Thymus (tissue), 11 donors: Measurements from ENCODE around the gene NTM. TPM values are rescaled to one million over a fixed set of nuclear protein-coding genes. Genes with fewer than 3 reads are reported as not detected.

Experiments used
- DNase-seq, 9 donors: peaks; one replicate each; pipeline ENCODE4 v3.0.0-alpha.2; 2013; ENCODE audit warnings: low spot score in 9 of 9, low read depth in 6 of 9, missing footprints in 1 of 9
- H3K27ac ChIP-seq, 2 donors: one replicate each; pipeline ENCODE4 v1.5.1; 2013; ENCODE audit warnings: control low read depth in 1 of 2, low read depth in 1 of 2, low read length in 1 of 2, mild to moderate bottlenecking in 1 of 2, moderate library complexity in 1 of 2
- H3K27me3 ChIP-seq, 2 donors: one replicate each; pipeline ENCODE4 v1.5.1; 2013; ENCODE audit warnings: low read length in 1 of 2; ENCODE audit not compliant: control insufficient read depth in 2 of 2, insufficient read depth in 1 of 2
- H3K36me3 ChIP-seq, 2 donors: one replicate each; pipeline ENCODE4 v1.5.1; 2013; ENCODE audit warnings: low read length in 1 of 2, mild to moderate bottlenecking in 1 of 2, moderate library complexity in 1 of 2; ENCODE audit not compliant: control insufficient read depth in 2 of 2, insufficient read depth in 2 of 2
- H3K4me1 ChIP-seq, 2 donors: one replicate each; pipeline ENCODE4 v1.5.1; 2013; ENCODE audit warnings: low read length in 2 of 2; ENCODE audit not compliant: control insufficient read depth in 2 of 2, insufficient read depth in 2 of 2
- H3K4me3 ChIP-seq, 2 donors: one replicate each; pipeline ENCODE4 v1.5.1; 2013; ENCODE audit warnings: low read length in 2 of 2, control low read depth in 1 of 2, mild to moderate bottlenecking in 1 of 2
- H3K9me3 ChIP-seq, 2 donors: one replicate each; pipeline ENCODE4 v1.5.1; 2013; ENCODE audit warnings: low read length in 1 of 2, mild to moderate bottlenecking in 1 of 2; ENCODE audit not compliant: control insufficient read depth in 2 of 2, insufficient read depth in 1 of 2
- WGBS: extraction: QIAGEN DNeasy Blood & Tissue Kit; methylation state at CpG from one replicate; pipeline ENCODE4 v1.1.7; 2013; 5-methylcytosine and 5-hydroxymethylcytosine counted together
- polyA plus RNA-seq: library from polyadenylated mRNA; stranded (reverse); fragments of 200-250 nt; gene quantifications from one replicate; pipeline ENCODE4 v1.2.3, GENCODE V29; 2013
- total RNA-seq: library from RNA; stranded (reverse); fragments of 120-200 nt; gene quantifications from one replicate; pipeline ENCODE4 v1.2.4, GENCODE V29; 2013
- donor health status: healthy.

NTM gene
- total and polyA plus RNA-seq, 2 donors = 0.18 to 0.47 TPM

DNA sequence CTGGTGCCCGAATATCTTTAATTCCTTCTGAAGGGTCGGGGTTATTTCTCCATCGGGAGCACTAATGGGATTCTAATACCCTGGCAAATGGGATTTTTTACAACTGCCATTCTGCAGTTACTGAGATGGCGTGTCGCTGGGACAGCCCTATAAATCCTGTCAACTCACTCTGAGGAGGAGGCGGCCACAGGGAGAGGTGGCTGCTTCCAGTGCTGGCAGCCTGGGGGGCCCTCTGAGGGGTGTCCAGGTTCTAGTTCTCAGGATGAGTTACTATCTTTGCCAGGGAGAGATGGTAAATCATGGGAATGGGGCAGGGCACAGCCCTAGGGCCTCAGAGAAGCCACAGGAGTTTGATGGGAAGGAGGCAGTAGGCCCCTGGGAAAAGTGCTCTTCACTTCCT lies 135.9 kb downstream of the NTM start:
- H3K9me3 ChIP-seq = no peaks in the 10 kb centered on the region
- 63% methylated on average over 6 of the region's 6 CpGs for WGBS
- no peak overlapping the region for H3K27ac ChIP-seq
- no peaks in the 10 kb centered on the region for H3K36me3 ChIP-seq
- no peak overlapping the region for H3K4me3 ChIP-seq
- no peaks in the 10 kb centered on the region for H3K27me3 ChIP-seq
- no peak for DNase-seq
- H3K4me1 ChIP-seq = no peaks in the 10 kb centered on the region

DNA sequence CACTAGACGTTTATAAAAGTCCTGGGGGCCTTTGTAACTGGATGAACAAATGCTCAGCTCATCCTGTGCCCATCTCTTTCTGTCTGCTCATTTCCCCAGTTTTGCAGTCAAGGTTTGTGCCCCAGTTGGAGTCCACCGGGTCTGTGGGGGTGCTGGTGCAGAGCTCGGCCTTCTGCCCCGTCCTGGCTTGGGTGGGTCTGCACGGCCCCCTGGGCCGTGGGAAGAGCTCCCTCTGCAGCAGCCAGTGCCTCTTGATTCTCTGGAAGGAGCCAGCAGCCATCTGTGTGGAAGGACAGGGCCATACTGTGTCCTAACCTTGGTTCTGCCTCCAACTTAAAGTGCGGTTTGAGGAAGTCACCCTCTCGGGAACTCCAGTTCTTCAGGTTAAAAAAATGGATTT lies 140.2 kb downstream of the NTM start:
- 76% methylated on average over 8 of the region's 8 CpGs for WGBS
- no peaks in the 10 kb centered on the region for H3K4me1 ChIP-seq
- H3K27ac ChIP-seq = no peak overlapping the region
- H3K36me3 ChIP-seq = no peaks in the 10 kb centered on the region
- no peaks in the 10 kb centered on the region for H3K27me3 ChIP-seq
- no peak overlapping the region for H3K4me3 ChIP-seq
- DNase-seq = no peak
- H3K9me3 ChIP-seq = no peaks in the 10 kb centered on the region

DNA sequence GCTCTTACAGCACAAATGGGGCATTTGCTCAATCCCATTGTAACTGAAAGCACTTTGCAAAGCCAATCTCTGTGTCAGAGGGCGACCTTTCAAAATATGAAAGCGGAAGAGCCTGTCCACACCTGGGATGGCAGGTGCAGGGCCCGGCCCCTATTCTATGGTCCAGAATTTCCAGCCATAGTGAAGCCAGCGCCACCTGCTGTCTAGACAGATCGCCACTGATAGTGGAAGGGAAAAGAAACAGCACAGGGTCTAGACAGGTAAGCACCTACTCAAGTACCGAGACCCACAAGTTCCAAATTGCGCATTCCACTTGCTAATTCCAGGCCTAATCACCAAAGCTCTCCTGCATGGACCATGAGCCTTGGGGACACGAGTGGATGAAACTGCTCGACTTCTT lies 141.4 kb downstream of the NTM start:
- no peaks in the 10 kb centered on the region for H3K36me3 ChIP-seq
- peak in 1 of 9 donors; percentile 17 for DNase-seq
- no peak overlapping the region for H3K4me3 ChIP-seq
- no peak overlapping the region for H3K27ac ChIP-seq
- 53% methylated on average over 9 of the region's 9 CpGs for WGBS
- no peaks in the 10 kb centered on the region for H3K9me3 ChIP-seq
- H3K4me1 ChIP-seq = no peaks in the 10 kb centered on the region
- H3K27me3 ChIP-seq = no peaks in the 10 kb centered on the region

DNA sequence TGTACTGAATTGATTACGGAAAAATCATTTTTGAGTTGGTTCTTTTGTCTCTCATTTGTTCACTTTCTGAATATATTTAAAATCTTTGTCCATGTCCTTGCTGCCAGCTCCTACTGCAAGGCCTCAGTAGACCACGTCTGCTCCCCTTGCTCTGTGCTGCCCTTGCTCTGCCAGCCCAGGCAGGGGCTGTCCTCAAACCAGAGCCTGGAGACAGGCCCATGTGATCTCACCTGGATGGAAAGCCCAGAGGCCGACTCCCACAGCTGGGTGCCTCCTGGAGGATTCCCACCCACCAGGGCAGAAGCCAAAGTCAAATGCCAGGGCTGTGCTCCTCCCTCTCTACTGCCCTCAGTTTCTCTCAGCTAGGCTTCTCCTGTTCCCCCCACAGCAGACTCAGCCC lies 141.8 kb downstream of the NTM start:
- H3K4me3 ChIP-seq = no peak overlapping the region

DNA sequence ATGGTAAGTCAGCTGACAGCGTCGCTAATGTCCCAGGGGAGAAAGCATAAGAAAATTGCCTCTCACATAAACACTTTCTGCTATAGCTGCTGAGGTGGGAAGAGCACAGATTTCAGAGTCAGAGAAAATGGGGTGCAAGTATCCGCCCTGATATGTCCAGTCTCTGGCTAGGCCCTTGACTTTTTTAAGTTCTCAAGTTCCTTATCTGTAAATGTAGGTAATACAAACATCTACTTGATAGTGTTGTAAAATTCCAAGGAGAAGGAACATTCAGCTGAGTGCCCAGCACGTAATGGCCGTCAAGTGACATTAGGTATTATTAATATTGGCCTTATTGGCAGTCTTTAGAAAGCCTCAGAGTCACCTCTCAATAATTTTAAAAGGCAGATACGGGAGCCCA lies 143.6 kb downstream of the NTM start:
- WGBS = 84% methylated on average over 6 of the region's 6 CpGs
- H3K4me1 ChIP-seq = no peaks in the 10 kb centered on the region
- DNase-seq = no peak
- H3K27me3 ChIP-seq = no peaks in the 10 kb centered on the region
- H3K4me3 ChIP-seq = no peak overlapping the region
- H3K9me3 ChIP-seq = no peaks in the 10 kb centered on the region
- no peaks in the 10 kb centered on the region for H3K36me3 ChIP-seq
- H3K27ac ChIP-seq = no peak overlapping the region

More for the DNA sequence above, 141.8 kb downstream of the NTM start:
- Histone ChIP-seq H3K27me3 (no peaks in the 10 kb centered on the region), H3K36me3 (no peaks in the 10 kb centered on the region), H3K9me3 (no peaks in the 10 kb centered on the region), H3K4me1 (no peaks in the 10 kb centered on the region), H3K27ac (no peak overlapping the region)
- WGBS = 85% methylated on average over 3 of the region's 3 CpGs
- DNase-seq = no peak

DNA sequence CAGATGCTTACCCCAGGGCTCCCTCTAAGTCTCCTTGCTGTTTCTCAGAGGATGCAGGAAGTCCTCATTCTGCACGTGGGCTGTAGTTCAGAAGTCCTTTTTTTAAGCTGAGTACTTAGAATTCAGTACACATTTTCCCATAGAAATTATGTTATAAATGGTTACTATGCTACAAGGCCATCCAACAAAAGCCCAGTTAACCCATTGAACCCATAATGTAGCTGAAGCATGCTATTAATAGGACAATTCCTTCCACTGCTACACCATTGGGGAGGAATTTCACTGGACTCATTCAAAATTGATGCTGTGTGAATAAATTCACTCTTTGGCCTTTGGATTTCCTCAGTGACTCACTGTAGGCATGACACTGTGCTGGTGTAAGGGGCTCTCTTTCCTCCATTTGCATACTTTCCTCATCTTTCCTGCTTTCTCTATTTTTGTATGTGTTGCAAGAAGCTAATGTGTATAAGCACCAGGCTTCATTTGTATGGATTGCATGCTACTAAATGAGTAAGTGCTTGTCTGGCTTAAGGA lies 148.0 kb downstream of the NTM start:
- 22% methylated on average over 1 of the region's 1 CpG for WGBS
- Histone ChIP-seq H3K4me3 (no peak overlapping the region), H3K27ac (no peak overlapping the region), H3K27me3 (no peaks in the 10 kb centered on the region), H3K4me1 (no peaks in the 10 kb centered on the region), H3K36me3 (no peaks in the 10 kb centered on the region), H3K9me3 (no peaks in the 10 kb centered on the region)
- DNase-seq = no peak

DNA sequence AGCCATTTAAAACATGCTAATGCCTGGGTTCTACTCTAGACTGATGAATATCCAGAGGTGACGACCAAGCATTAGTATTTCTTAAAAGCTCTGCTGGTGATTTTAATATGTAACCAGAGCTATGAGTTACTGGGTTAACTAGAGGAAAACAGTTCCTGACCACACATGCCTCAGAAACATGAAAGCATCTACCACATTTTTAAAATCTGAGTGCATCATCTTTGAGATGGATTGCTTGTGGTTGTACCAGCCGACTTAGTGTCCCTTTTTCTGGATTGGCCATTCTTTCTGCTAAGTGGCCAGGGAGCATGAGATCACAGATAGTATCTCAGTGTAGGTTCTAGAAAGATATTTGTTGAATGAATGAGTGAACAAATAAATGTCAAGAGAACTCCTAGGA lies 152.4 kb downstream of the NTM start:
- Histone ChIP-seq H3K27ac (no peak overlapping the region), H3K27me3 (no peaks in the 10 kb centered on the region), H3K9me3 (no peaks in the 10 kb centered on the region), H3K36me3 (no peaks in the 10 kb centered on the region), H3K4me3 (no peak overlapping the region), H3K4me1 (no peaks in the 10 kb centered on the region)
- WGBS = 61% methylated on average over 2 of the region's 2 CpGs
- DNase-seq = no peak

DNA sequence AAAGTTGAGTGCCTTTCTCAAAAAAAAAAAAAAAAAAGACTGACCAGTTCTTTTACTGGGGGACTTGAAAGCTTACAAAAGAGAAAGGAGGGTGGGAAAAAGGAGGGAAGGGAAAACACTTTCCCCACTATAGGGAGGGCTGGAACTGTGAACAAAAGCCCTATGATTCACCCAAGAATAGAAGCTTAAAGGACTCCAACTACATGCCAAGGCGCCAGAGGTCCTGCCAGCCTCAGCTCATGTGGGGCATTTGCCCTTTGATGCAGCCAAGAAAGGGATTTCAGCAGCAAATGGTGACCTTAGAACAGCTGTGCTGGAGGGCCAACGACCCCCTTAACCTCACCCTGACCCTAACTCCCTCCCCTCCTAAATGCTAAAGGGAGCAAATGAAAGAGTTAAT lies 160.0 kb downstream of the NTM start:
- Histone ChIP-seq H3K9me3 (no peaks in the 10 kb centered on the region), H3K4me3 (no peak overlapping the region), H3K4me1 (no peaks in the 10 kb centered on the region), H3K36me3 (no peaks in the 10 kb centered on the region), H3K27ac (no peak overlapping the region), H3K27me3 (no peaks in the 10 kb centered on the region)
- WGBS = 35% methylated on average over 2 of the region's 2 CpGs
- DNase-seq = no peak

DNA sequence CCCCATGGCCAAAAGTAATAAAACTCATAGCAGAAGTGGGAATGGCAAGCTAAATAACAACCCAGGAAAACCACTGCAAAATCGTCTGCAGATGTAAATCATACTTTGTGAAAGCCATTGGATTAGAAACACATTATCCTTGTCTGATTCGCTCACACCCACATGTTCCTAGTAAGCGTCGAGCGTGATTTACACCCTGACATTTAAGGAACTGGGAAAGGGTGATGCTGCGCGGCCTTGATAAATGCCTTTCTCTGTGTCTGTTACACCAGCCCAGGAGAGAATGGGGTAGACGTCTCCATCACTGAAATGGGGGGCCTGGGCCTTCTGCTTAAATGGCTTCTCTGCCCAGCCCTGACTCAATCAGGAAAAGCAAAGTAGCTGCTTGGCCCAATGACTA lies 162.7 kb downstream of the NTM start:
- Histone ChIP-seq H3K4me1 (no peaks in the 10 kb centered on the region), H3K4me3 (no peak overlapping the region), H3K36me3 (no peaks in the 10 kb centered on the region), H3K27me3 (no peaks in the 10 kb centered on the region), H3K27ac (no peak overlapping the region), H3K9me3 (no peaks in the 10 kb centered on the region)
- WGBS = 46% methylated on average over 8 of the region's 8 CpGs
- no peak for DNase-seq

DNA sequence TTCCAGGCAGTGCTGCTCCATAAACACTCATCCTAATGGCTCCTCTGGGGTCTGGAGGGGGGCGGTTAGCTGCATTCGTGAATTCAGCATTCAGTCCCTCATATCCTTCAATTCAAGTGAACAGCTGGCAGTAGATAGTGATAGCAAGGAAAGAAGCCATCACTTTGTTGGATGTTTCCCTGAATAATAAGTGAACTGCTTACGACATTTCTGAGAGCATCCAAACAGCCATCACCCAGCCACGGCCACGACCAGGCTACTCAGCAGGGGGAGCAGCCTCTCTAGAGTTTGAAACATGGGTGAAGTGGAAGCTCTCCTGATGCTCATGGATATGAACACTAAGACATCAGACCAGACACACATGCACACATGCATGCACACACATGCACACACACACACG lies 163.6 kb downstream of the NTM start:
- Histone ChIP-seq H3K4me1 (no peaks in the 10 kb centered on the region), H3K9me3 (no peaks in the 10 kb centered on the region), H3K27me3 (no peaks in the 10 kb centered on the region), H3K36me3 (no peaks in the 10 kb centered on the region), H3K4me3 (no peak overlapping the region), H3K27ac (no peak overlapping the region)
- DNase-seq = no peak
- 89% methylated on average over 6 of the region's 6 CpGs for WGBS
